HepG2 (cell line): Measurements from ENCODE around the gene ARHGAP45. TPM values are rescaled to one million over a fixed set of nuclear protein-coding genes. Genes with fewer than 3 reads are reported as not detected.

Experiments
- ATAC-seq: fragments of 200-7000 bp; cut with Tn5 transposase; 3 replicates; pipeline ENCODE4 v1.9.1; 2020; ENCODE audit warnings: mild to moderate bottlenecking, moderate library complexity
- BruUV-seq: library from RNA; stranded (reverse); fragments of 400-500 nt; replicated peaks from 2 replicates; lab custom pipeline; 2021; lab: Mats Ljungman, UMichigan
- CTCF ChIA-PET: fragments of 300-600 bp; formaldehyde crosslinking; extraction: SDS; loops from one replicate; lab custom pipeline; 2021; ENCODE audit warnings: low total read pairs, inconsistent platforms, low intra/inter-chr PET ratio; lab: Yijun Ruan, JAX
- POLR2A ChIA-PET: fragments of 350-600 bp; sonication (Branson Sonifier 250); formaldehyde crosslinking; loops from one replicate; lab custom pipeline; 2020; ENCODE audit warnings: antibody characterized with exemption, inconsistent platforms; lab: Yijun Ruan, JAX
- DNase-seq: peaks from one replicate; pipeline ENCODE4 v3.0.0-alpha.2; 2015; ENCODE audit warnings: low spot score
- FAIRE-seq: peaks from 3 replicates; lab custom pipeline; 2011; peaks lifted over from hg19 to GRCh38; lab: Jason Lieb, UNC
- H2AFZ ChIP-seq: one replicate; pipeline ENCODE4 v1.6.1; 2011; ENCODE audit warnings: low read length, inconsistent platforms
- H3K27ac ChIP-seq: fragments of 300-600 bp; 3 replicates; pipeline ENCODE4 v1.8.0; 2011; ENCODE audit warnings: mixed run types, mild to moderate bottlenecking, mixed read lengths, low read length, inconsistent platforms; ENCODE audit not compliant: insufficient read depth; ENCODE audit errors: extremely low read length
- H3K27me3 ChIP-seq, 2 experiments: fragments of 200-600 bp in 1 of 2; 2 replicates in 1 of 2; 3 replicates in 1 of 2; pipeline versions ENCODE4 v1.6.0 to v1.8.0; 2011; ENCODE audit warnings: low read length in 2 of 2, mild to moderate bottlenecking in 2 of 2, moderate library complexity in 2 of 2, inconsistent platforms in 1 of 2; ENCODE audit not compliant: insufficient read depth in 2 of 2, control insufficient read depth in 1 of 2
- H3K36me3 ChIP-seq, 2 experiments: fragments of 200-600 bp in 1 of 2; replicated peaks in 1 of 2; 2 replicates in 1 of 2; 3 replicates in 1 of 2; pipeline versions ENCODE4 v1.5.1 to v1.8.0; 2011; ENCODE audit warnings: low read length in 2 of 2, inconsistent platforms in 1 of 2; ENCODE audit not compliant: insufficient read depth in 2 of 2, control insufficient read depth in 1 of 2
- H3K4me1 ChIP-seq: 2 replicates; pipeline ENCODE4 v1.5.1; 2012; ENCODE audit warnings: low read length, inconsistent platforms; ENCODE audit not compliant: insufficient read depth
- H3K4me2 ChIP-seq: 2 replicates; pipeline ENCODE4 v1.6.0; 2011; ENCODE audit warnings: low read depth, low read length, inconsistent platforms
- H3K4me3 ChIP-seq, 3 experiments: fragments of 200-600 bp in 1 of 3; sonication (generic), shearing (Covaris generic) in 1 of 3; replicated peaks in 1 of 3; 2 replicates each; pipeline ENCODE4 v1.5.1; 2011 to 2016; ENCODE audit warnings: low read length in 3 of 3, inconsistent platforms in 2 of 3, low read depth in 2 of 3, mild to moderate bottlenecking in 2 of 3, control low read depth in 1 of 3, mixed read lengths in 1 of 3; ENCODE audit not compliant: insufficient read depth in 1 of 3
- H3K79me2 ChIP-seq: one replicate; pipeline ENCODE4 v1.6.1; 2011; ENCODE audit warnings: low read length, inconsistent platforms; ENCODE audit not compliant: insufficient read depth
- H3K9ac ChIP-seq: 2 replicates; pipeline ENCODE4 v1.6.0; 2011; ENCODE audit warnings: mild to moderate bottlenecking, low read depth, low read length, inconsistent platforms; ENCODE audit not compliant: insufficient read depth
- H3K9me3 ChIP-seq: 2 replicates; pipeline ENCODE4 v1.5.1; 2012; ENCODE audit warnings: mild to moderate bottlenecking, low read length
- H4K20me1 ChIP-seq: 2 replicates; pipeline ENCODE4 v1.6.0; 2011; ENCODE audit warnings: inconsistent platforms, mild to moderate bottlenecking, low read length, moderate library complexity; ENCODE audit not compliant: insufficient read depth
- CREB1 ChIP-seq, 2 experiments: fragments of 450-650 bp in 1 of 2; IDR thresholded peaks; 2 replicates each; pipeline ENCODE4 v1.6.1; 2016 to 2017; ENCODE audit warnings: control low read depth in 1 of 2, mild to moderate bottlenecking in 1 of 2, missing compliant biosample characterization in 1 of 2, missing genetic modification characterization in 1 of 2
- HNRNPL ChIP-seq: fragments of 200-400 bp; formaldehyde crosslinking; IDR thresholded peaks from 2 replicates; pipeline ENCODE4 v1.6.1; 2017; ENCODE audit warnings: mild to moderate bottlenecking, low read depth, low read length
- IRX3 ChIP-seq: sonication (generic); formaldehyde crosslinking; IDR thresholded peaks from 2 replicates; pipeline ENCODE4 v1.8.1; 2023; ENCODE audit warnings: mild to moderate bottlenecking, low read depth, missing genetic modification reagents, borderline replicate concordance
- MLLT10 ChIP-seq: sonication (generic); formaldehyde crosslinking; IDR thresholded peaks from 2 replicates; pipeline ENCODE4 v1.4.0; 2020; ENCODE audit warnings: missing genetic modification reagents
- NFKB2 ChIP-seq: sonication (generic); formaldehyde crosslinking; IDR thresholded peaks from 2 replicates; pipeline ENCODE4 v1.4.0; 2020; ENCODE audit warnings: missing genetic modification reagents, borderline replicate concordance
- PHF8 ChIP-seq: sonication (generic); formaldehyde crosslinking; IDR thresholded peaks from 2 replicates; pipeline ENCODE4 v1.5.0; 2020; ENCODE audit warnings: missing genetic modification reagents
- RBFOX2 ChIP-seq: fragments of 200-400 bp; formaldehyde crosslinking; IDR thresholded peaks from 2 replicates; pipeline ENCODE4 v1.6.1; 2017; ENCODE audit warnings: low read depth, mild to moderate bottlenecking, low read length
- ZBTB33 ChIP-seq: sonication (generic); formaldehyde crosslinking; IDR thresholded peaks from 2 replicates; pipeline ENCODE4 v1.4.0; 2020; ENCODE audit warnings: missing genetic modification reagents
- ZNF501 ChIP-seq: sonication (generic); formaldehyde crosslinking; IDR thresholded peaks from 2 replicates; pipeline ENCODE4 v1.5.1; 2020; ENCODE audit warnings: mild to moderate bottlenecking, moderate library complexity, missing genetic modification reagents
- ZNF703 ChIP-seq: sonication (generic); formaldehyde crosslinking; IDR thresholded peaks from 2 replicates; pipeline ENCODE4 v1.5.1; 2020; ENCODE audit warnings: missing genetic modification reagents, mild to moderate bottlenecking, moderate library complexity, borderline replicate concordance
- ZSCAN29 ChIP-seq: sonication (generic); formaldehyde crosslinking; conservative IDR thresholded peaks from 2 replicates; pipeline ENCODE4 v1.4.0; 2020; ENCODE audit warnings: mild to moderate bottlenecking, missing genetic modification reagents
- WGBS: methylation state at CpG from one replicate; pipeline ENCODE4 v1.1.6; 2017; ENCODE audit warnings: low lambda C conversion rate; 5-methylcytosine and 5-hydroxymethylcytosine counted together
- in situ Hi-C: cut with HindIII; loops from 2 replicates; pipeline ENCODE4 v1.10.0; 2017; ENCODE audit warnings: low pct_unique_long_range_greater_than_20kb; ENCODE audit not compliant: extremely low pct_ligation_motif_present
- intact Hi-C: fragments of 100-400 bp; cut with micrococcal nuclease; formaldehyde crosslinking; loops from one replicate; pipeline ENCODE4 v1.10.0; 2022; ENCODE audit not compliant: unreplicated experiment
- polyA plus RNA-seq, 8 experiments: library from polyadenylated mRNA; depleted of rRNA in 3 of 8; stranded (reverse) in 7 of 8; unstranded in 1 of 8; fragments of >200 nt; fragmentation: Illumina TruSeq in 4 of 8; extraction: Trizol in 4 of 8; gene quantifications; 2 replicates each; pipeline versions ENCODE4 v1.2.1 to v1.2.3, GENCODE V29; 2011 to 2016; ENCODE audit warnings: low read depth in 4 of 8, missing spikeins in 1 of 8, mixed read lengths in 1 of 8; ENCODE audit not compliant: insufficient read depth in 1 of 8
- total RNA-seq, 5 experiments: library from RNA; depleted of rRNA; stranded (reverse); fragments of >200 nt; fragmentation: Illumina TruSeq; extraction: Trizol; gene quantifications; 2 replicates each; pipeline ENCODE4 v1.2.3, GENCODE V29; 2016; ENCODE audit warnings: low read depth in 1 of 5
- TF ChIP-seq, protein P1 (sequence below): sonication (generic); formaldehyde crosslinking; IDR thresholded peaks from 2 replicates; pipeline ENCODE4 v1.4.0; 2020; ENCODE audit warnings: missing genetic modification reagents

Gene ARHGAP45
- total and polyA plus RNA-seq, 2 of the 13 experiments (the other 11 are each of a cell fraction or from before 2014, with no cell fraction given), result 0.84 to 32.0 TPM

GRCh38 chr19:1037621-1038064 is 29.3 kb upstream of the ARHGAP45 start:
- H3K27me3 ChIP-seq, result no peaks in the 10 kb centered on the region
- H3K79me2 ChIP-seq, result no peaks in the 10 kb centered on the region
- no peak for TF ChIP-seq ZSCAN29 (CRISPR knock-in tag)
- TF ChIP-seq RBFOX2, result 0 out of 2 replicates have a peak, but pooled peaks have one; percentile 26
- TF ChIP-seq NFKB2 (CRISPR knock-in tag), result no peak
- no peak for TF ChIP-seq IRX3
- no peak for TF ChIP-seq PHF8 (CRISPR knock-in tag)
- 0 out of 2 replicates have a peak, but pooled peaks have one; percentile 47 for TF ChIP-seq HNRNPL
- TF ChIP-seq MLLT10 (CRISPR knock-in tag), result no peak
- no peak overlapping the region for H3K27ac ChIP-seq
- no peaks in the 10 kb centered on the region for H3K9me3 ChIP-seq
- 93% methylated on average over 19 of the region's 22 CpGs for WGBS
- ATAC-seq (no peak), DNase-seq (no peak), FAIRE-seq (no peak)
- no peak overlapping the region for H3K4me2 ChIP-seq
- H3K9ac ChIP-seq, result no peak overlapping the region
- peaks cover 25% of the 10 kb centered on the region for H3K4me1 ChIP-seq
- intact Hi-C loops (no loop called here), in situ Hi-C loops (no loop called here)
- ChIA-PET CTCF (no interaction called here), POLR2A (interaction anchor here (1.1 kb wide), 1 partner anchor 12 kb away, joined by 3 read pairs; no protein-coding TSS in a partner anchor)
- no peak overlapping the region for H3K4me3 ChIP-seq
- H3K36me3 ChIP-seq, result peaks cover 4 to 23% of the 10 kb centered on the region in 2 experiments; a peak in 4 of 5 replicates
- H2AFZ ChIP-seq, result no peak overlapping the region
- no peaks in the 10 kb centered on the region for H4K20me1 ChIP-seq
- no TSS peak for BruUV-seq

DNA sequence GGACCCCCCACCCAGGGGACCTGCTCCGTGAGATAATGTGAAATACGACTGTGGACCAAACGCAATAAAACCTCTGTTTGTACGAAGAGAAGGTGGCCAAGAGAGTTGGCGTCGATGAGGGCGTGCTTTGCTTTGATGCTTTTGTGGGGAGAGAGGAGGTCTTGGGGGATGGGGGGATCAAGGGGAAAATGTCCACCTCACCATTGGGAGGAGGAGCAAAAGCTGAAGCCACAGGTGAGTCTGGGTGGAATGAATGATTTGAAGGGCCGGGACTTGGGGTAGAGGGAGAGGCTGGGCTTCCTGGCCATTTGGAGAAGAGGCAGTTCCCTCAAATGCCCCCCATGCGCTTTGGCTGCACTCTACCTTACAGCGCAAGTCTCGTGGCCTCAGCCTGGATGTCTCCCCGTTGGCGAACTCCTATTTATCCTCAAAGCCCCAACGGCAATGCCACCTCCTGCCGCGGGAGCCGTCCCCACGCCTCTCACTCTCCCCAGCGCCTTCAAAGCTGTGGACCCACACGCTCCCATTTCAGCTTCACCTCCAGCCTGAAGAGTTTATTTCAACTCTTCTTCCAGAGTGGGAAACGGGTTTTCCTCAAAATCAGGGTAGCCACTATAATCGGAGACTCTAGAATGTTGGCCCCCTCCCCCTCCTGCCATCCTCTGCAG is 27.9 kb upstream of the ARHGAP45 start:
- Histone ChIP-seq H3K4me1 (peaks cover 25% of the 10 kb centered on the region), H3K4me2 (peak overlapping the region; percentile 69), H3K4me3 (peak overlapping the region in 1 of 3 experiments; percentile 79; a peak in 2 of 6 replicates), H3K27me3 (no peaks in the 10 kb centered on the region), H4K20me1 (no peaks in the 10 kb centered on the region), H2AFZ (no peak overlapping the region)
- CTCF ChIA-PET, result no interaction called here
- TF ChIP-seq, protein P1, sequence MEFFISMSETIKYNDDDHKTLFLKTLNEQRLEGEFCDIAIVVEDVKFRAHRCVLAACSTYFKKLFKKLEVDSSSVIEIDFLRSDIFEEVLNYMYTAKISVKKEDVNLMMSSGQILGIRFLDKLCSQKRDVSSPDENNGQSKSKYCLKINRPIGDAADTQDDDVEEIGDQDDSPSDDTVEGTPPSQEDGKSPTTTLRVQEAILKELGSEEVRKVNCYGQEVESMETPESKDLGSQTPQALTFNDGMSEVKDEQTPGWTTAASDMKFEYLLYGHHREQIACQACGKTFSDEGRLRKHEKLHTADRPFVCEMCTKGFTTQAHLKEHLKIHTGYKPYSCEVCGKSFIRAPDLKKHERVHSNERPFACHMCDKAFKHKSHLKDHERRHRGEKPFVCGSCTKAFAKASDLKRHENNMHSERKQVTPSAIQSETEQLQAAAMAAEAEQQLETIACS, result peak; percentile 3; the same call in 1 of the 2 replicates
- TF ChIP-seq ZBTB33 (CRISPR knock-in tag) (peak; percentile 29; the same call in 1 of the 2 replicates), CREB1 (IDR thresholded peaks at IDR 0.05) (no peak), CREB1 (CRISPR knock-in tag; IDR thresholded peaks at IDR 0.05) (no peak), ZNF703 (CRISPR knock-in tag) (no peak), ZNF501 (0 out of 2 replicates have a peak, but pooled peaks have one; percentile 1)
- TF ChIP-seq, all 625 proteins: peak for 3
- H3K27ac ChIP-seq, result no peak overlapping the region
- FAIRE-seq (no peak), DNase-seq (no peak), ATAC-seq (no peak)
- no peaks in the 10 kb centered on the region for H3K79me2 ChIP-seq
- POLR2A ChIA-PET, result interaction anchor here (0.7 to 4.1 kb wide), 7 partner anchors 11 to 55 kb away, joined by 3 to 71 read pairs (median 4); partner anchors contain the start of genes CNN2 and RNU6-2
- H3K9me3 ChIP-seq, result no peaks in the 10 kb centered on the region
- H3K36me3 ChIP-seq, result peaks cover 4 to 17% of the 10 kb centered on the region in 2 experiments; a peak in 4 of 5 replicates
- in situ Hi-C loops, result no loop called here
- intact Hi-C loops, result no loop called here
- no peak overlapping the region for H3K9ac ChIP-seq
- BruUV-seq, result no TSS peak
- 89% methylated on average over 22 of the region's 22 CpGs for WGBS
